WI38 (cell line): ENCODE results near the gene MYL12B.
"Not testable (repeated sequence)": the region's sequence is repeated elsewhere in the genome, so short reads cannot be mapped to it uniquely, and the experiment has no call there.

Experiments used
- H3K4me3 ChIP-seq: 2 replicates; pipeline ENCODE4 v1.5.1; 2011; ENCODE audit warnings: low read depth, mild to moderate bottlenecking, control low read depth, low read length
- CTCF ChIP-seq: IDR thresholded peaks from 2 replicates; pipeline ENCODE4 v1.5.1; 2012; ENCODE audit warnings: low read depth, mild to moderate bottlenecking, control low read depth, low read length

The MYL12B gene

GRCh38 chr18:3218819-3219218 lies 43.1 kb upstream of the MYL12B start:
- no peak for TF ChIP-seq CTCF
- H3K4me3 ChIP-seq = no peak overlapping the region

GRCh38 chr18:3219241-3219630 lies 42.7 kb upstream of the MYL12B start:
- no peak for TF ChIP-seq CTCF
- H3K4me3 ChIP-seq = no peak overlapping the region

GRCh38 chr18:3219631-3220335 lies 42.1 kb upstream of the MYL12B start, which contains the start of gene MYOM1:
TSS of gene MYOM1 (minus strand) at chr18:3219968. CDS start at chr18:3215223, 4,745 bp downstream.
- H3K4me3 ChIP-seq = no peak within 1 kb of the TSS
- TF ChIP-seq CTCF = no peak

GRCh38 chr18:3220868-3221267 lies 41.1 kb upstream of the MYL12B start:
- not testable (repeated sequence) for H3K4me3 ChIP-seq

- no peak overlapping the region for H3K4me3 ChIP-seq
- TF ChIP-seq CTCF = no peak
Measured at GRCh38 chr18:3221496-3221895, 40.4 kb upstream of the MYL12B start.

GRCh38 chr18:3223356-3223755 lies 38.6 kb upstream of the MYL12B start:
- no peak for TF ChIP-seq CTCF
- H3K4me3 ChIP-seq = no peak overlapping the region

- no peak for TF ChIP-seq CTCF
Measured at GRCh38 chr18:3224223-3224622, 37.7 kb upstream of the MYL12B start.

GRCh38 chr18:3225588-3225987 lies 36.3 kb upstream of the MYL12B start:
- TF ChIP-seq CTCF = no peak

More at GRCh38 chr18:3224223-3224622, 37.7 kb upstream of the MYL12B start:
- H3K4me3 ChIP-seq = no peak overlapping the region

More at GRCh38 chr18:3225588-3225987, 36.3 kb upstream of the MYL12B start:
- no peak overlapping the region for H3K4me3 ChIP-seq
